NB4 (cell line): ENCODE results near the gene CALM1.

Source experiments
- CTCF ChIP-seq: IDR thresholded peaks from one replicate; pipeline ENCODE4 v1.5.1; 2012; ENCODE audit warnings: low read depth, low read length
- MAX ChIP-seq: IDR thresholded peaks from 2 replicates; pipeline ENCODE4 v1.6.1; 2011; ENCODE audit warnings: low read depth, low read length
- POLR2A ChIP-seq: IDR thresholded peaks from 2 replicates; pipeline ENCODE4 v1.6.1; 2011; ENCODE audit warnings: mild to moderate bottlenecking; ENCODE audit not compliant: insufficient read length; ENCODE audit errors: extremely low read depth

- no peak for TF ChIP-seq CTCF
- TF ChIP-seq MAX = no peak
- TF ChIP-seq POLR2A = no peak
These were observed 27.2 kb downstream of the CALM1 start for GRCh38 chr14:90424075-90424474.
